GM04504 (cell line): ENCODE results near the gene TOMM20.
A peak's percentile ranks its signal among the peaks of the same experiment; 100 is the strongest.
"Not testable (repeated sequence)": the region's sequence is repeated elsewhere in the genome, so short reads cannot be mapped to it uniquely, and the experiment has no call there.

Experiments
- DNase-seq: peaks from one replicate; pipeline ENCODE4 v3.0.0-alpha.2; 2012; ENCODE audit warnings: low read depth

The TOMM20 gene

DNA sequence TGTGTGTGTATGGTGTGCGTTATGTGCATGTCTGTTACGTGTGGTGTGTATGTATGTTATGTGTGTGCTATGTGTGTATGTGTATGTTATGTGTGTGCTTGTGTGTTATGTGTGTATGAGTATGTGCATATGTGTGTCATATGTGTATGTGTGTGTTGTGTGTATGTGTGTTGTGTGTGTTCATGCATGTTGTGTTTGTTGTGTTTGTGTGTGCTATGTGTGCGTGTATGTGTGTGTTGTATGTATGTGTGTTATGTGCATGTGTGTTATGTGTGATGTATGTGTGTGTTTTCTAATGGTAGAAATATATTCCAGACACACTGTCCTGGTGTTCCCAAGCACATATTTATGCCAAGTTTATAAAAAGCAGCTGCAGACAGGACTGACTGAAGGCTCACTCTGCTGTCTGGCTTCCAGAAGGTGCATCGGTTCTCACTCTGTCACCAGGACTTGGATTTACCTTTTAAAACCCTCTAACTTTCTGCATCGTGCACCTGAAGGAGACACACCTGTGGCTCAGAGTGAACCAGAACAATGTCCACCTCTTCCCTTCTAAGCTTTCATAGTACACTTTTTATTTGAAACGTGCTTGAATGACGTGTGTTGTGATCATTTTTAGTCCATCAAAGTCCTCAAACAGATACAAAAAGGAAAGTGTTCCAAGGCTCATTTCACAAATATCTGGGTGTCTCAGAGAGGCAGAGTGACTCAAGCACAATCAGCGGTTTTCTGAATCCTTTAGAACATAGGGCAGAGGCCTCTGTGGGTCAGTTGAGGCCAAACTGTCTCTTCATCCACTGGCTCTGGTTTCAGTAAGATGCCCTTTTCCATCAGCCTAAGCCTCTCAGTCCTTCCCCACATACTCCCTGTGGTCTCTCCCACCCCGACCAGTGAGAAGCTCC is 49.9 kb downstream of the TOMM20 start:
- DNase-seq, result no peak

DNA sequence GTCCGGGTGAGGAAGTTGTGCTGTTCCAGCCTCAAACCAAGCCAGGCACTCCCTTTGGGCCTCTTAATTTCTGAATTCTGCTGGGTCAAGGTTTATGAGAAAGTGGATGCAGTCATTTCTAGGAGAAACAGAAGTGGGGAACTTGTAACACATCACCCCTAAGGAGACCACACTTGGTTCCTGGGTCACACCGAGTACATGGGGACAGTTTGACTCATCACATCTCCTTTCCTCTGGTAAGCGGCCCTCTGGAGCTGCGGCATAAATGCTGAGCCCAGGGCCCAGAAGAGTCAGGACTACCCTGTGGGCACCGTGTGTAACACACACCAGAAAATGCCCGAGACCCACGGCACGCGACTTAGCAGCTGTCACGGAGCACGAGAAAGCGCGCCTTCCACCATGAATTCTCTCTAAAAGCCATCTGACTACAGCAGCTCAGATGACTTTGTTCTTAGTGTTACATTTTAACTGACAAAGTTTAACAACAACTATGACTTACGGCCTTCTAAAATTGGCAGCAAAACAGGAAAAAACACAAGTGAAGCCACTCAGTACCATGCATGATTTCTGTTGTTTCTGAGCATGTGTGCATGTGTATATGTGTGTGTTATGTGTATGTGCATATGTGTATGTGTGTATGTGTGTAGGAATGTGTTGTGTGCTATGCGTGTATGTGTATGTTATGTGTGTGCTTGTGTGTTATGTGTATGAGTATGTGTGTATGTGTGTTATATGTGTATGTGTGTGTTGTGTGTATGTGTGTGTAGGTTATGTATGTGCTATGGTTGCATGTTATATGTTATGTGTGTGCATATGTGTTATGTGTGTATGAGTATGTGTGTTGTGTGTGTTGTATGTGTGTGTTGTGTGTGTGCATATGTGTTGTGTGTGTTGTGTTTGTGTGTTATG is 50.8 kb downstream of the TOMM20 start:
- no peak for DNase-seq

DNA sequence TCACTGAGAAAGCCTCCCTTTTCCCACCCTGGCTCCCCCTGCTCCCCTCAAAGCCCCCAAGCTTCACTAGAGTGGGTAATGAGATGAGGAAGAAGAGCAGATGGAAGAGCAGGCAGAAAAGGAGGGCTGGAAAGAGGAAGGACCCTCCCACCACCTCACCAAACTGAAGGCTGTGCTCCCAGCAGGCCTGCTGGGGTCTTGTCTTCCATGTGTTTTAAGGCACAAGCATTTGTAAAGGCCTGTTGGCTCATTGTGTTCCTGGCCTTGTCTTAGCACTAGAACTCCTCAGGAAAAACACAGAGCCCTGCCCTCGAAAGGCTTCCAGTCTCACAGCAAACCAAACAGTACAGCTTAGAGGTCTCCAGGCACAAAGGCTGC is 51.5 kb downstream of the TOMM20 start:
- no peak for DNase-seq

DNA sequence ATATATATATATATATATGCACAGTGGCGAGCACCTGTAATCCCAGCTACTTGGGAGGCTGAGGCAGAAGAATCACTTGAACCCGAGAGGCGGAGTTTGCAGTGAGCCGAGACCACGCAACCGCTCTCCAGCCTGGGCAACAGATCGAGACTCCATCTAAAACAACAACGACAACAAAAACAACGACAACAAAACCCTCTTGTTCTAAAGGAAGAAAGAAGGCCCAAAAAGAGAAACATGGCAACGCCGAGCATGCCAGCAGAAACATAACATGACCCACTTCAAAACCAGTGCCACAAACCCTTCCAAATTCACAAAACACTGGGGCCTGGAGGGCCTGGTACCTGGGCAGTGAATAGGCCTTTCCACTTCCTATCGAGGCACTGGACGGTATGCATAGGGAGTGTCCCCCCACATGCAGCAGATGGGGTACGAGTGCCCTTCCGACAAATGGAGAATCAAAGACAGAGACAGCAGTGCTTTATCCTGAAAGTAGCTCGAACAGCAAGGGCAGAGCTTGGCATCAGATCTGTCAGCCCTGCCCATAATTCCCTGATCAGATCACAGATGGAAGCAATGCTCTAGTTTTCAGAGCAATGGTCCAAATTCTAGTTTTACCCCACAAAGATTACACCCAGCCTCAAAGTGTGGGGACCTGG is 52.0 kb downstream of the TOMM20 start:
- no peak for DNase-seq

DNA sequence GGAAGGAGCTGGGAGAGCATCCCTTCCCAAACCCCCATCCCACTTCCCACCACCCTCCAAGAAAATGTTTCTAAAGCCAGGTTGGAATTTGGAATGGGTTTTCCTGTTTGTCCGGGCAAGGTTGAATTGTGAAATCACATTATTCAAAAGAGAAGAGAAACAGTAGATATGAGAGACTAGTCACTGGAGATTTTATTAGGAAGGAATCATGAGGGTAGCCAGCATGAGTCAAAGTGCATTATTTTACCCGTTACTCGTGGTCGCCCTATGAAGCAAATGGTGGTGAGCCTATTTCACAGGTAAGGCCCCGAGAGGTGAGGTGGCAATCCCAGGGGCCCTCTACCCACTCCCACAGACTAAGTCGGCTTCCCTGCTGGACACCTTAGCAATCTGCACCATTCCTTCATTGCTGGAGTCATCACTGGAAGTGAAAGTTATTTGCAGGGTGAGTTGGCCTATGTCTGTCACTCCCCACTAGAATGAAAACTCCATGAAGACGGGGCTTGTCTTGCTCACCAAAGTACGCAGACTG is 52.8 kb downstream of the TOMM20 start:
- no peak for DNase-seq

DNA sequence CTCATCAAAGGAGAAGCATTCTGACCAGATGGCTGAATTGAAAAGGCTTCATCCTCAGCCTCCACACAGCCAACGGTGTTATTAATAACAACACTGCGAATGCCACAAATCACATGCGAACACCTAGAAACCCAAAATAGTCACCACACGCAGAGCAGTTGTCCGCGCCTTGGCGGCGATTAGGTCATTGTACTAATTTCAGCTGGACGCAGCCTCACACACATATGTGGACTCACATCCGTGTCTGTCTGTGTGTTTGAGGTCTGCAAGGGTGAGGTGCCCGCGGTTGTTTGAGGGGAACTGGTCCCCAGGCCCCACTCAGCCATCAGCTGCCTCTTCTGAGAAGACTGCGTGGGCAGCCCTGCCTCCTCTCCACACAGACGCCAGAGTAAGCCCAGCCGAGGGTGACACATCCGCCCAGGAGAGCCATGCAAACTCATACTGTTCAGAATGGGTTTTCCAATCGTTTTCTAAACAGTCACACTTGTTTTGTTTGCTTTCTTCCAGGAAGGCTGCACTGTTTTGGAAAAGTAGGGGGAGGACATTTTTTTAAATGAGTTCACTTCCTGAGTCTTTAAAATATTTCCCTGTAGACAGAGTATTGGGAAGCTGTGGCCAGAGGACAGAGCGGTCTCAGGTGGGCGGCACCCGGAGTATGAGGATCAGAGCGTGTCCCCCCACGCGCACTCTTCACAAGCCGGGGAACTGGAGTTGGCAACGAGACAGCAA is 53.4 kb downstream of the TOMM20 start:
- peak; percentile 78 for DNase-seq

DNA sequence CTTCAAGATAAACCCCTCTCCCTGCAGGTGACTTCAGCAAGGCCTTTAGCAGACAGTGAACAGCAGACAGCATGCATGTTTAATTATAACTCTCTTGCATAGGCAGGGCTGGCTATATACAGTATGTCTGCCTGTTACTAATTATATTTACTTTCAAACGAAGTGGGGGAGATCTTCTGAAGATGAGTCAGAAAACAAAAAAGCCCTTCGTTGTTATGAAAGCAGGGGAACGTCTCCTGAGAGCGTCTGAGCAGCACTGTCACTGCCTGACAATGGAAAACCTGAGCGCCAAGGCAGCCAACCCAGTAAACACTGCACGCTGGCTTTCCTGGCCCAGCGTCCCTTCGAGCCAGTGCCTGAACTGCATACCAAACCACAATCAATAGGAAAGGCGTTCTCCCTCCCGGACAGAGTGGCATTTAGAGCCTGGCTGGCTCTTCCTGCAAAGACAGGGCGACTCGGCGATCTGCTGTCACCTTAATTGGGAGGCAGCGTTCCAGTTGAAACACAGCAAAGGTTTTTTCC is 54.1 kb downstream of the TOMM20 start:
- DNase-seq, result peak; percentile 75

DNA sequence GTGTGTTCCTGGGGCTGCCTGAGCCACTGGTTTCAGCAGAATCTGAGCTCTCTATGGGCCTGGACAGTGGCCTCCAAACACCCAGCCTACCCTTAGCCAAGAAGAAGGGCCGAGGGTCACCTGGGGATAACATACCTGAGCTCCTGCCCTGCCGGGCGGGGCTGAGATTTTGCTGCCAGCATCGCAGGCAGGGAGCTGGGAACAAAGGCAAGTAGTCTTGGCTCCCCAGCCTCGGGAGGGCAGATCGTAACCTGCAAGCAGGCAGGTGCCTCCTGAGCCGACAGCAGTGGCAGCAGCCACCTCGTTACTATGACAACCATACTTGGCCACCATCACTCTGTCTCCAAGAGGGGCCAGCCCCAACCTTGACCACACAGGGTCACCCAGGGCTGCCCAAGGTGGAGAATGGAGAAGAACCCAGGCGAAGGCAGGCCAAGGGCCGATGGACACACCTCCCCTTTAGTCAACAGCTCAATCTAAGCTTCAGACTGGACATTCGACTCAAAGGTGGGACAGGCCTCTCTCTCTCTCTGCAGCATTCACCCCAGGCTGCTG is 54.6 kb downstream of the TOMM20 start:
- DNase-seq, result no peak

DNA sequence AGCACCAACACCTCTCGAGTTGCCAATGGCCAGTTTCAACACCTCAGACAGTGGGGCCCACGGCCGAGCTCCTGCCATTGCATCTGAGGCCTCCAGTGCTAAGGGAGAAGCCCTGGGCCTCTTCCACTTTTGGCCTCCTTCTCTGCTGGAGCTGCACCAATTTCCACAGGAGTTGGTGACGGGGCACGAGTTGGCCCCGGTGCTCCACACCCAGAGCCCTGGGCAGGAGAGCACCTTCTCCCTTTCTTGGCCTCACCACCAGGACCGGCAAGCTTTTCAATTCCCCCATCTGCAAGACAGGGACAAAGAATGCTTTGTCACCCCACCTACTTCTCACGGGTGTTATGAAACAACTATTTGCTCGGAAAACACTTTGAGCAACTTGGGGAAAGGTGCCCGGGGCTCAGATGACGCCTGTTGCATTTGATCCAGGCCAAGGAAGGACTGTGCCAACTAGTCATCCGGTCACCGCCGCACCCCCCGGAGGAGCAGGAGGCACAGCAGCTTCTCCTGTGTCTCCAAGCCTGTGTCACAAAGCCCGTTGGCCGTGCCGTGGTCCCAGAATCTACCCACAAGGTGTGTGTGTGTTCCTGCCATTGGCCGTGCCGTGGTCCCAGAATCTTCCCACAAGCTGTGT is 55.2 kb downstream of the TOMM20 start:
- no peak for DNase-seq

DNA sequence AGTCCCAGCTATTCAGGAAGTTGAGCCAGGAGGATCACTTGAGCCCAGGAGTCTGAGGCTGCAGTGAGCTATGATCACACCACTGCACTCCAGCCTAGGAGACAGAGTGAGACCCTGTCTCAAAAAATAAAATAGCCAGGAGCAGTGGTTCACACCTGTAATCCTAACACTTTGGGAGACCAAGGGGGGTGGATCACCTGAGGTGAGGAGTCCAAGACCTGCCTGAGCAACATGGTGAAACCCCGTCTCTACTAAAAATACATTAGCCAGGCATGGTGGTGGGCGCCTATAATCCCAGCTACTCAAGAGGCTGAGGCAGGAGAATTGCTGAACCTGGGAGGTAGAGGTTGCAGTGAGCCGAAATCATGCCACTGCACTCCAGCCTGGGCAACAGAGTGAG is 56.1 kb downstream of the TOMM20 start:
- DNase-seq, result not testable (repeated sequence)

DNA sequence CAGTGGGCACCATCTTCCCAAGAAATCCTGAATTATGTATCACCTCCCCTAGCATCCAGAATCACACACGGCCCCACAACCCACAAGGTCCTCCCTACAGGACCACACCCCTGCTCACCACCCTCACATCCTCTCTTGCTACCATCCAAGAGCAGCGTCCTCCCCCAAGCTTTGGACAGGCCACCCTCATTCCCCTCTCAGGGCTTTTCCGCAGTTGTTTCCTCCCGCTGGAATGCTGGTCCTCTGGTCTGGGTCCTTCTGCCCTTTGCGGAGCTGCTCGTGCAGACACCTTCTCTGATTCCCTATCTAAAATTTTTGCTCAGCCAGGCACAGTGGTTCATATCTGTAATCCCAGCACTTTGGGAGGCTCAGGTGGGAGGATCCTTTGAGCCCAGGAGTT is 56.5 kb downstream of the TOMM20 start:
- no peak for DNase-seq

DNA sequence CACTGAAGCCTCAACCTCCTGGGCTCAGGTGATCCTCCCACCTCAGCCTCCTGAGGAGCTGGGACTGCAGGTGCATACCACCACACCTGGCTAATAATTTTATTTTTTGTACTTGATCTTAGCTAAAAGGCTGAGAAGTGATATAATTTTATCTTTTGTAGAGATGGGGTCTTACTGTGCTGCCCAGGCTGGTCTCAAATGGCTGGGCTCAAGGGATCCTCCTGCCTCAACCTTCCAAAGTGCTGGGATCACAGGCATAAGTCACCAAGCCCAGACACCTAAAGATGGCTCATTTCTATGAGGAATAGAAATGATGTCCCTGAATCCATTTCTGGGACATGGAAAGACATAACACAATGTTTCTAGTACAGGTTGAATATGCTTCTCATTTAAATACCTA is 57.8 kb downstream of the TOMM20 start:
- no peak for DNase-seq

DNA sequence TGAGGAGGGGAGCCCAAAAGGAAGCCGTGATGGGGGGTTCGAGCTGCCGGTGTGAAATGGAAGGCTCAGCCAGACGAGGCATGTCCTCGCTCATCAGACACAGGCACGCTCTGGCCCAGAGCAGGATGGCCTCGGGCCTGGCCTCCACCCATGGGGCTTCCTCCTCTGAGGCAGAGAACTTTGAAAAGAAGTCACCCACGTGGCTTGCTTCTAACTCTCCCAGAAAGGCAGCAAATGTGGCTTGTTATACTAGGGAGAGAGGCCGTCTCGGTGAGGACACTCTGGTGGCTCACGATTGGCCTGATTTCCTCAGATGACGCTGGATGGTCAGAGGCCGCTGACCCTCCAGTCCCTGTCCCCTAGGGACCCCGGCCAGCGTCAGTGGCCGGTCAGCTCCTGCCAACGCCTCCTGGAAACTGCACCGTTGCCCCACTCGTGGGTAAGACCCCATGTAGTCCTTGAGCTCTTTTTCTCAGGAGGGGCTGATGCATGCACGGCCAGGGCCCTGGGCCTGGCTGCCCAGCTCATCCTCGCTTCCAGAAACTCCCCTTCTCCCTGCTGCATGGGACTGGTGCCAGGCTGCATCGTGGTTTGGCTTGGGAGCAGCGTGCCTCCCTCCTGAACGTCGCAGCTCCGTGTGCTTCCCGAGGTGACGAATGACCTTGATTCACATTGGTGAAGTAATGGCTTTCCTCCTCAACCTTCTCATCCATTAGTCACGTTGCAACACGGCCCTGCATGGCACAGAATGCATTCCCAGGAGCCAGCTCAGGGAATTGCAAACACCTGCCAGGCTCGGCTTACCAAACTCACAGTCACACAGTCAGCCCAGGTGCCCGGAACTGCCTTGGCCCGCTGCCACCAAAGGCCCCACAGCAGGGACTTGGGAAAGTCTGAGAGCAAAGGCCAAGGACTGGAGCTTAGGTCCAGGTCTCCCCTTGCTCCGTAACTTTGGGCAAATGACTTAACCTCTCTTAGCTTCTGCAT is 58.8 kb downstream of the TOMM20 start:
- peak; percentile 81 for DNase-seq

DNA sequence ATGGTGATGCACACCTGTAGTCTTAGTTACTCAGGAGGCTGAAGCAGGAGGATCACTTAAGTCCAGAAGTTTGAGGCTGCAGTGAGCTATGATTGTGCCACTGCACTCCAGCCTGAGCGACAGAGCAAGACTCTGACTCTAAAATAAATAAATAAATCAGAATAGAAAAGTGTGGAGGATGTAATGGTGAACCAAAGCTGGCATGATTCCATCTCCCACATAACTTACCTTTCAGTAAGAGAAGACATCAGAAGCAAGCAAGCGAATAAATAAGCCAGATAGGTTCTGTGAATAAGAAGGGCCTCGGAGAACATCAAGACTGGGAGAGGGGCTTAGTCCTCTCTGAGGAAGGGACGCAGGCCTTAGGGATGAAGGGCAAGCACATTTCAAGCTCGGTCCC is 59.5 kb downstream of the TOMM20 start:
- DNase-seq, result no peak

DNA sequence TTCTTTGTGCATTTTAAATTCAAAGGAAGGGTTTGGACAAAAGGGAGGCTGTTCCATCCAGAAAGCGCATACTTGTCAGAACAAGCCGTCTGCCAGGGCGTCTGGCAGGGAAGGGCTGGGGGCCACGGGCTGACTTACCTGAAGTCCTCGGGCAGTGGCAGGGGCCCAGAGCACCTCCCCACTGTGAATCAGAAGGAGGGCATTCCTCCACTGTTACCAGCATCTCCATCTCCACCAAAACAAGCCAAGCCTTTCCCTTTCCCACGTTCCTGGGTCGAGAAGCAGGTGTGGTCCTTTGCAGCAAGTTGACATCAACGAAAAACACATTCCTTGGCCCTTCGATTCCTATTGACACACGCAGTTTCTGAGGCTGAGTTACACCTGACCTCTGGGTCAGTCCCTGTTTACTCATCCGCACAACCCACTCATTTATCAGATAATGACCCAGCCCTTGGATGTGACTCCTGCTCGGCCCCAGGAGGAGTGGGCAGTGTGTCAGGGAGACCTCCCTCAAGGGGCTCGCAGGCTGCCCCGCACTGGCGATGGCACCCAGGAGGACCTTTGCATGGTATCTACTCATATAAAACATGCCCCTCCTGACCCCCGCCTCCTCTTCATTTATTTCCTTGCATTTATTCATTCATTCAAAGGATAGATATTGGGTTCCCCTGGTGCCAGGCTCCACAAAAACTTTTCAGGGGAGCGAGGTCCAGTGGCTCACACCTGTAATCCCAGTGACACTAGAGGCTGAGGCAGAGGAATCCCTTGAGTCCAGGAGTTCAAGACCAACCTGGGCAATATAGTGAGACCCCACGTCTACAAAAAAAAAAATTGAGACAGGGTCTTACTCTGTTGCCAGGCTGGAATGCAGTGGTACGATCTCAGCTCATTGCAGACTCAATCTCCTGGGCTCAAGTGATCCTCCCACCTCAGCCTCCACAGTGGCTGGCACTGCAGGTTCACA is 60.2 kb downstream of the TOMM20 start:
- no peak for DNase-seq

DNA sequence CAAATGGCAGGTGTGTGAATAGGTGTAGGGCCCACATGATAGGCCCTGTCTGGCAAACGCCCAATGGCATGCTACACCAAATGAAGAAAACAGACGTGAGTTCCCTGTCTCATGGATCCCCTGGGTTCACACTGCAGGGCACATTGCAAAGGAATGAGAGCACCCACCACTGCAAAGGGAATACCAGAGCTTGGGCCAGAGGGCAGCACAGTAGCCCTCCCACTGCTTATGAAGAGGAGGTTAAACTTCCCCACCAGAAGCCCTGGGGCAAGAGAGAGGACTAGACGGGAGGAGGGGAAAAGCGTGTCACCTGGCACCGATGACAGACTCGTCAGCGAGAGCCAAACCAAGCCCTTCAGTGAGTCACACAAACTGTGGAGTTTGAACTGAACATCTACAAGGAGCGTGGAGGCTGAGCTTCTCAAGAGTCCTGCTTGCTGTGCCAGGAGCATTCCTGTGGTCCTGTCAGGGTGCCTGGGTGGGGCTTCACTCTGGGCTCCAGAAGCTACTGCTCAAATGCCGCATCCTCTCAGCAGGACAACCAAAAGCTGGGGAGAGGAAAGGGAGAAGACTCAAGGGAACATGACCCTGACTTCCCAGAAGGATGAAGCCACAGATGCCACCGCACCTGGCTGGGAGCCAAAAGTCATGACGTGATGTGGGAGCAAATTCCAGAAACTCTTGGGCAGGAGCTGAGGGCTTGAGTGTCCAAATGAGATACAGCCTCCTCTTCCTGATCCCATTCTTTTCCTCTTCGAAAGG is 61.1 kb downstream of the TOMM20 start:
- peak; percentile 98 for DNase-seq

DNA sequence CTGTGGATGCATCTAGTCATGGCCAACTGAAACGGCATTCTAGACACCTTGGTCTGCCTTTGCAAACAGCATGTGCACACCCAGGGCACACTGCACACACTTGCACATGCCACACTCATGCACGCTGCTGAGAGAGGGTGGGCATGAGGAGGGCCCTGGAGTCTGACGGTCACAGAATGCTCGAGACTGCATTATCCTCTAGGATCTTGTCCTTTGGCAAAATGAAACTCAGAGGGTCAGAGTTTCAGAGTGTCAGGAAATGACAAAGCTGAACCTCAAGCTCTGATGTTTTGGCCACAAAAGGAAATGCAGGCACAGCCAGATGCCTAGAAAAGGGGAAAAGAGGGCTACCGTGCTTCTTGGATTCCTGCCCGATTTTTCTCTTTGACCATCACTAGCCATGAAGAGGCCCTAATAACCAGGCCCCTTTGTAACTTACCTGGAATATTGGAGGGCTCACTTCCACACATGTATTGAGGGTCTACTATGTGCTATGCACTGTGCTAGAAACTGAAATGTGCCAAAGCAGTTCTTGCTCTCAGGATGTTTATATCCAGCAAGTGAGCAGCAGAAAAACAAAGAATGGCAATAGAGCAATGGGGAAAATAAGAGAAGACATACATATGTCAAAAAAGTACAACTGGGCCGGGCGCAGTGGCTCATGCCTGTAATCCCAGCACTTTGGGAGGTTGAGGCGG is 65.4 kb downstream of the TOMM20 start:
- no peak for DNase-seq
